Stimulated activated CD4-positive, alpha-beta T cell treated with anti-CD3 and anti-CD28 coated beads, TNF-alpha, amount 100 ng/mL, for 1 hour (primary cell): ENCODE data around the gene DHTKD1.
"Not testable (repeated sequence)": the region's sequence is repeated elsewhere in the genome, so short reads cannot be mapped to it uniquely, and the experiment has no call there.

ENCODE experiments used
- DNase-seq, 3 donors: peaks; one replicate each; pipeline ENCODE4 v3.0.0-alpha.2; 2020; ENCODE audit warnings: low read depth in 3 of 3, low spot score in 1 of 3

Gene DHTKD1

DNA sequence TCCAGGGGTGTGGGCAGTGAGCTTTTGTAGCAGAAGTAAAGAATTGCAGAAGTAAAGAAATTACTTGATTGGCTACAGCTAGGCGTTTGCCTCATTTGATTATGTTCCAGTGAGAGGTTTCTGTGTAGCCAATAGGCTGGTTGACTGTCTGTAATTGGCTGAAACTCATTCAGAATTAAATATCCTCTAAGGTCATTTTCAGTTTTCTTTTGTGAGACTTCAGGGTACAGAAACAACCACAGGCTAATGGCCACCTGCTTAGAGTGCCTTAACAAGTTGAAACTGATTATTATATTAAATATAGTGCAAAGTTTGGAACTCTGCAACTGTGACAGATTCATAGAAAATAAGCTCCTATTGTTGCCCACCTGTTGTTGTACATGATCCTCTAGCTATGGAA, 71.3 kb downstream of the DHTKD1 start:
- no peak for DNase-seq

DNA sequence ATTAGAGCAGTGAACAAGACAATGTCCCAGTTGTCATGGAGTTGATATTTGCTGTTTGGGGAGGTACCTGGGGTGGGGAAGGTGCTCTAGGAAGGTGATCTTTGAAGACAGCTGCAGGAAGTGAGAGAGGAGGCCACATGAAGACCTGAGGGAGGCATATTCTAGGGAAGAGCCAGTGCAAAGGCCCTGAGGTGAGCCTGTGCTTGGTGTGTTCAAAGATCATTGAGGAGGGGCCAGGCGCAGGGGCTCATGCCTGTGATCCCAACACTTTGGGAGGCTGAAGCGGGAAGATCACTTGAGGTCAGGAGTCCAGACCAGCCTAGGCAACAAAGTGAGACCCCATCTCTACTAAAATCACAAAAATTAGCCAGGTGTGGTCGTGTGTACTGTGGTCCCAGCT, 75.8 kb downstream of the DHTKD1 start:
- no peak for DNase-seq

DNA sequence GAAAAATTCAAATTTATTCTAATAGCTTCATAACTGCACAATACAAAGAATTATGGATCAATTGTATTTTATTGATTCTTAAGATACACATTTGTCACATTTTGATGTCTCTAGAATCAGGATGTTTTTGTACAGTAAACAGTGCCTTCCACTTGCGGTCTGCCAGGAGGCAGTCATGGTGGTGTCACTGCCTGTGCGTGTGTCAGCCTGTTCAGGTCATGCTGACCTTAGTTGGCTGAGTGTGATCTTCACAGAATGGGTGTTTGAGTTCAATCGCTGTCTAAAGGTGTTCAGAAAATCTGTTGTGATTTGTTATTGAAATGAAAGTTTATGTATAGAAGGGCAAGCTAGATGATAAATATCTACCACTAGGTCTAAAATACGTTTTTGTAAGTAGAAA, 81.4 kb downstream of the DHTKD1 start:
- DNase-seq = no peak

DNA sequence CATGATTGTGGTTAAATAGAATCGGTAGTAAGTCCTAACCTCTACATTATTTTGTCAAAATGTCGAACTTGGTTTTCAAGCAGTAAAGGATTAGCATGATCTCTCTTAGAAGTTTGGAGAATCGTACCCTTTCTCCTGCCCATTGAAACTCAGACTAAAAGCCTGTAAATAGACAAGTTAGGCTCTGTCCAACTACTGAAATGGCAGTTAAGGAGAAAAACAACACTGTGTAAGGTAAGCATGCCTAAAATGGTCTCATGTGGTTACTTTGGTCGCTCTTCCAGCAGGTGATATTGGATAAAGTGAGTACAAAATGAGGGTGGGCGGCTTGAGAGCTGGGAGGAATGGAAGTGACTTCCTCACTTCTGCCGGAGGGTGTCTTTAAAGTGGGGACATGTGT, 85.8 kb downstream of the DHTKD1 start:
- no peak for DNase-seq

DNA sequence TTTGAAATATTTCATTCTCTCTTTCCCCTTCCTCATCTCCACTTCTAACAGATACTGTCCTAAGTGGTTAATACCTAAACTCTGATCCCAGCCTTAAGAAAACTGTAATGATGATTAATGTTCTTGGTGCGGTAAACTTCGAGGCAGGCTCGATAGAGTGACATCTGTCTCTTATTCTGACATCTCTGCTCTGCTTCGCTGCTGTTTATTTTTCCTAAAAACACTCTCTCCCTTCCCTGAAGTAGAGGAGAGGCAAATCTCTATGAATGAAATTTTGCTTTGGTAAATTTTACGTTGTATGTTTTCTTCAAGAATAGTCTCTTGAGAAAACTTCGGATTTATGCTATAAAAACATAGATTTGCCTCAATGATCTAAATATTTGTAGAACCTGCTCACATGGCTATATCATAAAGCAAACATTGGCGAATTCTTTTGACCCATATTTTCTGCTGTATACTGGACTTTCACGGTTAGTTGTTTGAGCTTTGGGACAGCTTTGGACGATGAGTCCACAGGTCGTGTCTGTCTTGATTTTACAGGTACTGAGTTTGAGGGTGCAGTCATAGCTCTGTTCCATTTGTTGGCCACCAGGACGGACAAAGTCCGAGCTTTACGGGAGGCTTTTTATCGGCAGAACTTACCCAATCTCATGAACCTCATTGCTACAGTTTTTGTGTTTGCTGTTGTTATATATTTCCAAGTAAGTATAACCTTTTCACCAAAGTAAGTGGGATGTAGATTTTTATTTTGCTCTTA, 87.8 kb downstream of the DHTKD1 start:
- DNase-seq = no peak

DNA sequence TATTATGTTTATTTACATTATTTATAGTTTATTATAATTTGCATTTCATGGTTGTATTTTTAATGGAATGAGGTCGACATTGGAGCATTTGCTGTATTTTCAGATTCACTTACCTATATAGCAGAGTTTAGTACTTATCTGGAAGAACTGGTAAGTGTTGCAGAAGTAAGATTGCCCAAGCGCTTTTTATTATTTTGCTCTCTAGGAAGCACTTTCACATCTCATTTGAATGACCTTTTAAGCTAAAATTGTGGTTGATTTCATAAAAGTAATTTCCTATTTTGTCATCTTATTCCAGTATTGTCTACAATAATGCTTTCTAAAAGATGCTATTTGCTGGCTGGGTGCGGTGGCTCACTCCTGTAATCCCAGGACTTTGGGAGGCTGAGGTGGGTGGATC, 89.4 kb downstream of the DHTKD1 start:
- DNase-seq = no peak

DNA sequence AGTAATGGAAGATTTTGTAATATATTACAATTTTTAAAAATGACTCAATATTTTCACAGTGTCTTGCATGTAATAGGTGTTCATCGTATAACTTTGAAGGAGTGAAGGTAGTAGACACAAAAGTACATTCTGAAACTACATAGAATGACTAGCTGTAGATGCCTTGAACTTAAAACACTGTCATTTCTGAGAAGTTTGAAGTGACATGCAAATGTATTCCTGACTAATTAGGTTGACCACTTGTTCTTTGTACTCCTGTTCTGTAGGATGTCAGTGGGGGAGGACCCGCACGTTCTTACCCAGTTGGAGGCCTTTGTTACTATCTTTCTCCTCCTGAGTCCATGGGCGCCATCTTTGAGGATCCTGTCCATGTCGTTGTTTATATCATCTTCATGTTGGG, 91.9 kb downstream of the DHTKD1 start:
- no peak for DNase-seq

DNA sequence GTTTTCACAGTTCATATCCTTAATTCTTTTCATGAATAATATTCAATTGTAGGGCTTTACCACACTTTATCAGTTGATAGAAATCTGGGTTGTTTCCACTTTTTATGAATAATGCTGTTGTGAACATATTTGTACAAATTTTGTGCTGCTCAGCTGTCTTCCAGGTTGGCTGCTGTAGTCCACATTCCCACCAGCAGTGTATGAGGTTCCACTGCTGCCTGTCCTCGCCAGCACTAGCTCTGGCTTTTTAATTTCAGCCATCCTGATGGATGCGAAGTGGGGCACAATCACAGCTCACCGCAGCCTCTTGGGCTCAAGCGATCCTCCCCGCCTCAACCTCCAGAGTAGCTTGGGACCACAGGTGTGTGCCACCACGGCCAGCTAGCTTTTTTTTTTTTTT, 94.2 kb downstream of the DHTKD1 start:
- no peak for DNase-seq

DNA sequence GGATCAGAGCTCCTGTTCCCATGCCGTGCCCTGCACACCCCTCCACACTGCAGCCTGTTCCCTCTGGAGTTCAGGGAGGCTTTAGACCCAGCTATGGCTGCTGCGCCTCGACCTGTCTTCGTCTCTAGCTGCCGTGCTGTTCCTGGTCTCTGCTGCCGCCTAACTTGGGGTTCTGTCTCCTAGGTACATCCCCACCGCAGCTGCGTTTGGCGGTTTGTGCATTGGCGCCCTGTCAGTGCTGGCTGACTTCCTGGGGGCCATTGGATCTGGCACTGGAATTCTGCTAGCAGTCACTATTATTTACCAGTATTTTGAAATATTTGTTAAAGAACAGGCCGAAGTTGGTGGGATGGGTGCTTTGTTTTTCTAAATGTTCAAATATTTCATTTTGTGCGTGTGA, 95.3 kb downstream of the DHTKD1 start:
- DNase-seq = no peak

DNA sequence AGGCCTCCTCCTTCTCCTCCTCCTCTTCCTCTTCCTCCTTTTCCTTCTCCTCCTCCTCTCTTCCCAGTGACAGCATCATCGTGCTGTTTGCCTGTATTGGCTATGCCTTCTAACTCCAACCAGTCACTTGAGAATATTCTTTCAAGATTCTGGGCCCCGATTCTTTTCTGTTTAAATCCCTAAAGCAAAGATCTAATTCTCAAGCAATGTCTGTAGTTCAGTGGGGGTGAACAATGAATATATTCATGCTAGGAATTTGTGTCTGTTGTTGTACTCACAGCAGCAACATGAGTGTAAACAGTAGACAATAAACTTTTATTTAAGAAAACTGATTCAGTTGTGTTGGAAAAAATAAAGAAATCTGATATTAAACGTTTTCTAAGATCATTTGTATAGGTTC, 96.3 kb downstream of the DHTKD1 start:
- DNase-seq = no peak

DNA sequence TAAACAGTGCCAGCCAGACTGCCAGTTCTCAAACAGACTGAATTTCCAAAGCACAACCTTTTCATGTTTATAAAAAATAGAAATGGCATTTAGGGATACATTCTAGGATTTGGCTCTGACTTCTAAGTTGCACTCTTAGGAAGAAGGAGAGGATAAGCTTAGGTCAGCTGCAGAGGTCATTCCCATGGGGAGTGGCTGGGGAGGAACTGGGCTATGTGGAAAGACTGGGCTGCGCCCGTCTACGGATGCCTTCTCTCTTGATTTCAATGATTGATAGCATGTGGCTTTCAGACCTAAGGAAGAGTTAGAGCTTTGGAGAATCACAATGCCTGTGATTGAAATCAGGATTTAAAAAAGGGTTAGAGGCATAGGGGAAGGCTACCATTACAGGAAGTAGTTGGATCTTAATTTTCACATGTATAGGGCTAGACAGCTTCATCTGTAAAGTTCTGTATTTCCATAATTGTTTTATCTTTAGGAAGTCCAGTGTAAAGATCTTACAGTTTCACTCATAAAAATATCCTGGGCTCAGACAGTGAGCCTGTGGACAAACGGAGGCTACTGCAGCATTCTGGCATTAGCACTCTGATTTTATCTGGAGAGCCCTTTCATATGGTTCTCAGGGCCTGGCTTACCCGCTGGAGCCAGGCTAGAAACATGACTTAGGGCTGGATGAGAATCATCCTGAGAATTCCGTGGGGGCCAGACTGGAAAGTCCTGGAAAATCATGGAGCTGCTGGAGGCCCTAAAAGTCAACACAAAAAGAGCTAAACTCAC, 97.4 kb downstream of the DHTKD1 start:
- no peak for DNase-seq

DNA sequence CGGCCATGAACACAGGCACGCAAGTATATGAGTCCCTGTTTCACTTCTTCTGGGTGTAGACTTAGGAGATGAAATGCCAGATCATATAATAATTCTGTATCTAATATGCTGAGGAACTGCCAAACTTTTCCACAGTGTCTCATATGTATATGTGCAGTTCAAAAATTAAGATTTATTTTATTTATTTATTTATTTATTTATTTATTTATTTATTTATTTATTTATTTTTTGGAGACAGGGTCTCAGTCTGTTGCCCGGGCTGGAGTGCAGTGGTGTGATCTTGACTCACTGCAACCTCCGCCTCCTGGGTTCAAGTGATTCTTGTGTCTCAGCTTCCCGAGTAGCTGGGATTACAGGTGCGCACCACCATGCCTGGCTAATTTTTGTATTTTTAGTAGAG, 102.8 kb downstream of the DHTKD1 start:
- not testable (repeated sequence) for DNase-seq
